ENCODE measurements around the gene TAF11L4.
"Not testable (repeated sequence)": the region's sequence is repeated elsewhere in the genome, so short reads cannot be mapped to it uniquely, and the experiment has no call there.

GRCh38 chr5:17519508-17519907 lies 2.1 kb upstream of the TAF11L4 start:
- TF ChIP-seq USF2 (CRISPR knock-in tag; IDR thresholded peaks at IDR 0.05); CTCF (IDR thresholded peaks at IDR 0.05); FOXP4 (CRISPR knock-in tag; IDR thresholded peaks at IDR 0.05); E2F1 (CRISPR knock-in tag; IDR thresholded peaks at IDR 0.05): not testable (repeated sequence)

All from WTC11 (cell line).